ENCODE measurements around the gene ETV3L.

ETV3L gene

DNA sequence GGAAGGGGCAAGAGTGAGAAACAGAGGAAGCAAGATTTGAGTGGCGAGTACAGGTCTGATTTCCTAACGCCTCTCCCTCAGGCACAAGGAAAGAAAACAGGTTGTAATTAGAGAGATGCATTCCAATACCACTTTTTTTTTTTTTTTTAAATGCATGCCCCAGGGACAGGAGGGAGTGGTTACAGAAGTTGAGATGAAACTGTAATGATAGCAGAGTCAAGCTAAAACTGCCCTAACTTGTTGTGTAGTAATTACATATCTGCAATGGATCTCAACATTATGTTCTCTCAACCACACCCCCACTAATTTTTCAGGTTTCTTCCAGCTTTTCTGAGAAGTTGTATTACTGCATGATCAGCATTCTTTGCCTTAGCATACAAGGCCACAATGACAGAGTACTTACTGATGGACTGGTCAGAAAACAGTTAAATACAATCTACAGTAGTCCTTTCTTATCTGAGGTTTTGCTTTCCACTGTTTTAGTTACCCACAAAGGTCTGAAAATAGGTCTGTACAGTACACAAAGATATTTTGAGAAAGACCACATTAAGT, 33.1 kb upstream of the ETV3L start (continued):
- TF ChIP-seq, protein P1, sequence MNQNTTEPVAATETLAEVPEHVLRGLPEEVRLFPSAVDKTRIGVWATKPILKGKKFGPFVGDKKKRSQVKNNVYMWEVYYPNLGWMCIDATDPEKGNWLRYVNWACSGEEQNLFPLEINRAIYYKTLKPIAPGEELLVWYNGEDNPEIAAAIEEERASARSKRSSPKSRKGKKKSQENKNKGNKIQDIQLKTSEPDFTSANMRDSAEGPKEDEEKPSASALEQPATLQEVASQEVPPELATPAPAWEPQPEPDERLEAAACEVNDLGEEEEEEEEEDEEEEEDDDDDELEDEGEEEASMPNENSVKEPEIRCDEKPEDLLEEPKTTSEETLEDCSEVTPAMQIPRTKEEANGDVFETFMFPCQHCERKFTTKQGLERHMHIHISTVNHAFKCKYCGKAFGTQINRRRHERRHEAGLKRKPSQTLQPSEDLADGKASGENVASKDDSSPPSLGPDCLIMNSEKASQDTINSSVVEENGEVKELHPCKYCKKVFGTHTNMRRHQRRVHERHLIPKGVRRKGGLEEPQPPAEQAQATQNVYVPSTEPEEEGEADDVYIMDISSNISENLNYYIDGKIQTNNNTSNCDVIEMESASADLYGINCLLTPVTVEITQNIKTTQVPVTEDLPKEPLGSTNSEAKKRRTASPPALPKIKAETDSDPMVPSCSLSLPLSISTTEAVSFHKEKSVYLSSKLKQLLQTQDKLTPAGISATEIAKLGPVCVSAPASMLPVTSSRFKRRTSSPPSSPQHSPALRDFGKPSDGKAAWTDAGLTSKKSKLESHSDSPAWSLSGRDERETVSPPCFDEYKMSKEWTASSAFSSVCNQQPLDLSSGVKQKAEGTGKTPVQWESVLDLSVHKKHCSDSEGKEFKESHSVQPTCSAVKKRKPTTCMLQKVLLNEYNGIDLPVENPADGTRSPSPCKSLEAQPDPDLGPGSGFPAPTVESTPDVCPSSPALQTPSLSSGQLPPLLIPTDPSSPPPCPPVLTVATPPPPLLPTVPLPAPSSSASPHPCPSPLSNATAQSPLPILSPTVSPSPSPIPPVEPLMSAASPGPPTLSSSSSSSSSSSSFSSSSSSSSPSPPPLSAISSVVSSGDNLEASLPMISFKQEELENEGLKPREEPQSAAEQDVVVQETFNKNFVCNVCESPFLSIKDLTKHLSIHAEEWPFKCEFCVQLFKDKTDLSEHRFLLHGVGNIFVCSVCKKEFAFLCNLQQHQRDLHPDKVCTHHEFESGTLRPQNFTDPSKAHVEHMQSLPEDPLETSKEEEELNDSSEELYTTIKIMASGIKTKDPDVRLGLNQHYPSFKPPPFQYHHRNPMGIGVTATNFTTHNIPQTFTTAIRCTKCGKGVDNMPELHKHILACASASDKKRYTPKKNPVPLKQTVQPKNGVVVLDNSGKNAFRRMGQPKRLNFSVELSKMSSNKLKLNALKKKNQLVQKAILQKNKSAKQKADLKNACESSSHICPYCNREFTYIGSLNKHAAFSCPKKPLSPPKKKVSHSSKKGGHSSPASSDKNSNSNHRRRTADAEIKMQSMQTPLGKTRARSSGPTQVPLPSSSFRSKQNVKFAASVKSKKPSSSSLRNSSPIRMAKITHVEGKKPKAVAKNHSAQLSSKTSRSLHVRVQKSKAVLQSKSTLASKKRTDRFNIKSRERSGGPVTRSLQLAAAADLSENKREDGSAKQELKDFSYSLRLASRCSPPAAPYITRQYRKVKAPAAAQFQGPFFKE (tag by site-specific recombination; IDR thresholded peaks at IDR 0.05; ENCODE audit: borderline replicate concordance): no peak
- TF ChIP-seq SP7 (tag by site-specific recombination; IDR thresholded peaks at IDR 0.05): no peak

DNA sequence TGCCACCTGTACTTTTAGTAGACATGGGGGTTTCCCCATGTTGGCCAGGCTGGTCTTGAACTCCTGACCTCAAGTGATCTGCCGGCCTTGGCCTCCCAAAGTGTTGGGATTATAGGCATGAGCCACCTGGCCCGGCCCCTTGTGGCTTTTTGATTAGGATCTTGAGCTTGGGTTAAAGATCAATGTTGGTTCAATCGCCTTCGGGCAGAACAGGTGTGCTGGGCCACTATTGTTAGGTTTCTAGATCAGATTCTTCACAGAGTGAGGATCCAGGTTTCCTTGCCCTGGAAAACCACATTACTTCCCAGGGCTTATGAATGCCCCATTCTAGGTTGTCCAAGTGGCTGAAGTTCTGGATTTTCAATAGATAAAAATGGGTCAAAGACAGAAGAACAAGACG, 32.5 kb upstream of the ETV3L start:
- ChIA-PET CTCF (interaction anchor here (1.5 to 5.0 kb wide), 2 partner anchors 19 to 24 kb away, joined by 4 to 39 read pairs; no protein-coding TSS in a partner anchor), POLR2A (no interaction called here)
- Histone ChIP-seq H3K4me3 (ENCODE audit: low read depth, low read length) (no peak overlapping the region), H3K27ac (ENCODE audit: extremely low read depth, low read depth, low read length) (no peak overlapping the region), H3K9me3 (ENCODE audit: control insufficient read depth, insufficient read depth, low read depth, low read length) (no peaks in the 10 kb centered on the region), H3K4me1 (ENCODE audit: control insufficient read depth, insufficient read depth, low read length) (peaks cover 6% of the 10 kb centered on the region), H3K36me3 (ENCODE audit: control insufficient read depth in 2 of 2, insufficient read depth in 1 of 2, low read length in 2 of 2) (peaks cover 44 to 89% of the 10 kb centered on the region in 2 experiments)
- TF ChIP-seq ZNF416 (tag by site-specific recombination; IDR thresholded peaks at IDR 0.05) (no peak), ZNF146 (tag by site-specific recombination; IDR thresholded peaks at IDR 0.05) (no peak), ZNF830 (tag by site-specific recombination; IDR thresholded peaks at IDR 0.05; ENCODE audit: low read depth) (no peak), ZNF138 (tag by site-specific recombination; IDR thresholded peaks at IDR 0.05; ENCODE audit: borderline replicate concordance) (no peak), ZNF394 (tag by site-specific recombination; IDR thresholded peaks at IDR 0.05; ENCODE audit: borderline replicate concordance) (no peak), ZFP3 (tag by site-specific recombination; IDR thresholded peaks at IDR 0.05; ENCODE audit: low read depth) (no peak), ZNF843 (tag by site-specific recombination; IDR thresholded peaks at IDR 0.05) (no peak), ZNF157 (tag by site-specific recombination; IDR thresholded peaks at IDR 0.05) (no peak), ZNF248 (tag by site-specific recombination; IDR thresholded peaks at IDR 0.05) (no peak), ZNF776 (tag by site-specific recombination; IDR thresholded peaks at IDR 0.05; ENCODE audit: borderline replicate concordance) (no peak)
- TF ChIP-seq, protein P2, sequence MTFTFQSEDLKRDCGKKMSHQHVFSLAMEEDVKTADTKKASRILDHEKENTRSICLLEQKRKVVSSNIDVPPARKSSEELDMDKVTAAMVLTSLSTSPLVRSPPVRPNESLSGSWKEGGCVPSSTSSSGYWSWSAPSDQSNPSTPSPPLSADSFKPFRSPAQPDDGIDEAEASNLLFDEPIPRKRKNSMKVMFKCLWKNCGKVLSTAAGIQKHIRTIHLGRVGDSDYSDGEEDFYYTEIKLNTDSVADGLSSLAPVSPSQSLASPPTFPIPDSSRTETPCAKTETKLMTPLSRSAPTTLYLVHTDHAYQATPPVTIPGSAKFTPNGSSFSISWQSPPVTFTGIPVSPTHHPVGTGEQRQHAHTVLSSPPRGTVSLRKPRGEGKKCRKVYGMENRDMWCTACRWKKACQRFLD (tag by site-specific recombination; IDR thresholded peaks at IDR 0.05): no peak
- TF ChIP-seq, protein P3, sequence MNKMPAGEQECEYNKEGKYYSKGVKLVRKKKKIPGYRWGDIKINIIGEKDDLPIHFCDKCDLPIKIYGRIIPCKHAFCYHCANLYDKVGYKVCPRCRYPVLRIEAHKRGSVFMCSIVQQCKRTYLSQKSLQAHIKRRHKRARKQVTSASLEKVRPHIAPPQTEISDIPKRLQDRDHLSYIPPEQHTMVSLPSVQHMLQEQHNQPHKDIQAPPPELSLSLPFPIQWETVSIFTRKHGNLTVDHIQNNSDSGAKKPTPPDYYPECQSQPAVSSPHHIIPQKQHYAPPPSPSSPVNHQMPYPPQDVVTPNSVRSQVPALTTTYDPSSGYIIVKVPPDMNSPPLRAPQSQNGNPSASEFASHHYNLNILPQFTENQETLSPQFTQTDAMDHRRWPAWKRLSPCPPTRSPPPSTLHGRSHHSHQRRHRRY (tag by site-specific recombination; IDR thresholded peaks at IDR 0.05): no peak
- TF ChIP-seq, protein P4, sequence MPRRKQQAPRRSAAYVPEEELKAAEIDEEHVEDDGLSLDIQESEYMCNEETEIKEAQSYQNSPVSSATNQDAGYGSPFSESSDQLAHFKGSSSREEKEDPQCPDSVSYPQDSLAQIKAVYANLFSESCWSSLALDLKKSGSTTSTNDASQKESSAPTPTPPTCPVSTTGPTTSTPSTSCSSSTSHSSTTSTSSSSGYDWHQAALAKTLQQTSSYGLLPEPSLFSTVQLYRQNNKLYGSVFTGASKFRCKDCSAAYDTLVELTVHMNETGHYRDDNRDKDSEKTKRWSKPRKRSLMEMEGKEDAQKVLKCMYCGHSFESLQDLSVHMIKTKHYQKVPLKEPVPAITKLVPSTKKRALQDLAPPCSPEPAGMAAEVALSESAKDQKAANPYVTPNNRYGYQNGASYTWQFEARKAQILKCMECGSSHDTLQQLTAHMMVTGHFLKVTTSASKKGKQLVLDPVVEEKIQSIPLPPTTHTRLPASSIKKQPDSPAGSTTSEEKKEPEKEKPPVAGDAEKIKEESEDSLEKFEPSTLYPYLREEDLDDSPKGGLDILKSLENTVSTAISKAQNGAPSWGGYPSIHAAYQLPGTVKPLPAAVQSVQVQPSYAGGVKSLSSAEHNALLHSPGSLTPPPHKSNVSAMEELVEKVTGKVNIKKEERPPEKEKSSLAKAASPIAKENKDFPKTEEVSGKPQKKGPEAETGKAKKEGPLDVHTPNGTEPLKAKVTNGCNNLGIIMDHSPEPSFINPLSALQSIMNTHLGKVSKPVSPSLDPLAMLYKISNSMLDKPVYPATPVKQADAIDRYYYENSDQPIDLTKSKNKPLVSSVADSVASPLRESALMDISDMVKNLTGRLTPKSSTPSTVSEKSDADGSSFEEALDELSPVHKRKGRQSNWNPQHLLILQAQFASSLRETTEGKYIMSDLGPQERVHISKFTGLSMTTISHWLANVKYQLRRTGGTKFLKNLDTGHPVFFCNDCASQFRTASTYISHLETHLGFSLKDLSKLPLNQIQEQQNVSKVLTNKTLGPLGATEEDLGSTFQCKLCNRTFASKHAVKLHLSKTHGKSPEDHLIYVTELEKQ (tag by site-specific recombination; IDR thresholded peaks at IDR 0.05; ENCODE audit: borderline replicate concordance): no peak
- TF ChIP-seq, protein P5, sequence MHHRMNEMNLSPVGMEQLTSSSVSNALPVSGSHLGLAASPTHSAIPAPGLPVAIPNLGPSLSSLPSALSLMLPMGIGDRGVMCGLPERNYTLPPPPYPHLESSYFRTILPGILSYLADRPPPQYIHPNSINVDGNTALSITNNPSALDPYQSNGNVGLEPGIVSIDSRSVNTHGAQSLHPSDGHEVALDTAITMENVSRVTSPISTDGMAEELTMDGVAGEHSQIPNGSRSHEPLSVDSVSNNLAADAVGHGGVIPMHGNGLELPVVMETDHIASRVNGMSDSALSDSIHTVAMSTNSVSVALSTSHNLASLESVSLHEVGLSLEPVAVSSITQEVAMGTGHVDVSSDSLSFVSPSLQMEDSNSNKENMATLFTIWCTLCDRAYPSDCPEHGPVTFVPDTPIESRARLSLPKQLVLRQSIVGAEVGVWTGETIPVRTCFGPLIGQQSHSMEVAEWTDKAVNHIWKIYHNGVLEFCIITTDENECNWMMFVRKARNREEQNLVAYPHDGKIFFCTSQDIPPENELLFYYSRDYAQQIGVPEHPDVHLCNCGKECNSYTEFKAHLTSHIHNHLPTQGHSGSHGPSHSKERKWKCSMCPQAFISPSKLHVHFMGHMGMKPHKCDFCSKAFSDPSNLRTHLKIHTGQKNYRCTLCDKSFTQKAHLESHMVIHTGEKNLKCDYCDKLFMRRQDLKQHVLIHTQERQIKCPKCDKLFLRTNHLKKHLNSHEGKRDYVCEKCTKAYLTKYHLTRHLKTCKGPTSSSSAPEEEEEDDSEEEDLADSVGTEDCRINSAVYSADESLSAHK (tag by site-specific recombination; IDR thresholded peaks at IDR 0.05): no peak
- TF ChIP-seq, protein P6, sequence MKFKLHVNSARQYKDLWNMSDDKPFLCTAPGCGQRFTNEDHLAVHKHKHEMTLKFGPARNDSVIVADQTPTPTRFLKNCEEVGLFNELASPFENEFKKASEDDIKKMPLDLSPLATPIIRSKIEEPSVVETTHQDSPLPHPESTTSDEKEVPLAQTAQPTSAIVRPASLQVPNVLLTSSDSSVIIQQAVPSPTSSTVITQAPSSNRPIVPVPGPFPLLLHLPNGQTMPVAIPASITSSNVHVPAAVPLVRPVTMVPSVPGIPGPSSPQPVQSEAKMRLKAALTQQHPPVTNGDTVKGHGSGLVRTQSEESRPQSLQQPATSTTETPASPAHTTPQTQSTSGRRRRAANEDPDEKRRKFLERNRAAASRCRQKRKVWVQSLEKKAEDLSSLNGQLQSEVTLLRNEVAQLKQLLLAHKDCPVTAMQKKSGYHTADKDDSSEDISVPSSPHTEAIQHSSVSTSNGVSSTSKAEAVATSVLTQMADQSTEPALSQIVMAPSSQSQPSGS (tag by site-specific recombination; IDR thresholded peaks at IDR 0.05; ENCODE audit: low read depth): no peak

Measured in HEK293 (cell line).